Subcutaneous adipose tissue (tissue), 4 donors: ENCODE measurements around the gene GMDS. TPM values are rescaled to one million over a fixed set of nuclear protein-coding genes. Genes with fewer than 3 reads are reported as not detected.

Experiments used
- total RNA-seq, 4 donors: library from RNA; depleted of rRNA; stranded (reverse); fragments of >200 nt; gene quantifications; one replicate each; pipeline ENCODE4 v1.1.0, GENCODE V29; 2016
- TF ChIP-seq, protein P1 (sequence below): fragments of 450-650 bp; IDR thresholded peaks from one replicate; pipeline ENCODE4 v1.5.1; 2016; ENCODE audit warnings: low read depth, mild to moderate bottlenecking, control low read depth, antibody characterized with exemption, moderate library complexity

Gene GMDS
- total RNA-seq, 4 donors from 2014 or later = 10.1 to 17.3 (median 13.9) TPM

DNA sequence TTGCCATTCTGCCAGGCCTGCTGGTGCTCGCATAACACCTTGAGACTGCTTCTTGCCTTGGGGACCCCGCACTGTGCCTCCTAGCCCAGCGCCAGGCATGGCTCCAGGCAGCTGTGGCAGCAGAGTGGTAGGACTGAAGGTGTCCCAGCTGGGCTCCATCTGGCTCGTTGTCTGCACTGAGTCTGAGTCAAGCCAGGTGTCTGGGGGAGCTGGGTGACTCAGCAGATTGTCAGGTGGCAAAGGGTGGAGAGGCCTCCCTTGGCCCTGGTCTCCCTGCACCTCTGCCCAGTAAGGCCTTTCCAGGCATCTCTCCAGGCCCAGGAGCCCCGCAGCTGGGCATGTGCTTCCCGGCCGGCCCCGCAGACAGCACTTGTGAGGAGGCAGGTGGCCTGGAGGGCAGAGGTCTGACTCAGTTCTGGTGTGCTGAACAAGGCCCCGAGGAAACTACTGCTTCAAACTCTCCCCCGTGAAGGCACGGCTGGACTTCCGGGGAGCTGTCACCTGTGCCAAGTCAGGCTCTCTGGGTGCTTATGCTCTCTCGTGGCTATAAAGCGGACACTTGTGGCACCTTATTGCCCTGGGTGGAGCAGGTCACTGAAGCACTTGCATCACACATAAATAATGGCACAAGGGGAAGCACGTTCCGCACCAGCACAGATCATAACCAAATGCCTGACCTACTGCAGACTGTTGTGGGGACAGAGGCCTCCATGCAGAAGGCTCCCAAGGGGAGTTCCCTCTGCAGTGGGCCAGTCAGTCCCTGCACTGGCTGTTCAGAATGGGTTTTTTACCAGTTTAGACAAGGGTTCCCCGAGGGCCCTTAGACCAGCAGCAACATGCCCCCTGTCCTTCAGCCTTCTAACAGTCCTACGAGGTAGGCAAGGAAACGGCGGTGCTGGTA, 608.2 kb downstream of the GMDS start:
- TF ChIP-seq, protein P1, sequence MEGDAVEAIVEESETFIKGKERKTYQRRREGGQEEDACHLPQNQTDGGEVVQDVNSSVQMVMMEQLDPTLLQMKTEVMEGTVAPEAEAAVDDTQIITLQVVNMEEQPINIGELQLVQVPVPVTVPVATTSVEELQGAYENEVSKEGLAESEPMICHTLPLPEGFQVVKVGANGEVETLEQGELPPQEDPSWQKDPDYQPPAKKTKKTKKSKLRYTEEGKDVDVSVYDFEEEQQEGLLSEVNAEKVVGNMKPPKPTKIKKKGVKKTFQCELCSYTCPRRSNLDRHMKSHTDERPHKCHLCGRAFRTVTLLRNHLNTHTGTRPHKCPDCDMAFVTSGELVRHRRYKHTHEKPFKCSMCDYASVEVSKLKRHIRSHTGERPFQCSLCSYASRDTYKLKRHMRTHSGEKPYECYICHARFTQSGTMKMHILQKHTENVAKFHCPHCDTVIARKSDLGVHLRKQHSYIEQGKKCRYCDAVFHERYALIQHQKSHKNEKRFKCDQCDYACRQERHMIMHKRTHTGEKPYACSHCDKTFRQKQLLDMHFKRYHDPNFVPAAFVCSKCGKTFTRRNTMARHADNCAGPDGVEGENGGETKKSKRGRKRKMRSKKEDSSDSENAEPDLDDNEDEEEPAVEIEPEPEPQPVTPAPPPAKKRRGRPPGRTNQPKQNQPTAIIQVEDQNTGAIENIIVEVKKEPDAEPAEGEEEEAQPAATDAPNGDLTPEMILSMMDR = no peak

DNA sequence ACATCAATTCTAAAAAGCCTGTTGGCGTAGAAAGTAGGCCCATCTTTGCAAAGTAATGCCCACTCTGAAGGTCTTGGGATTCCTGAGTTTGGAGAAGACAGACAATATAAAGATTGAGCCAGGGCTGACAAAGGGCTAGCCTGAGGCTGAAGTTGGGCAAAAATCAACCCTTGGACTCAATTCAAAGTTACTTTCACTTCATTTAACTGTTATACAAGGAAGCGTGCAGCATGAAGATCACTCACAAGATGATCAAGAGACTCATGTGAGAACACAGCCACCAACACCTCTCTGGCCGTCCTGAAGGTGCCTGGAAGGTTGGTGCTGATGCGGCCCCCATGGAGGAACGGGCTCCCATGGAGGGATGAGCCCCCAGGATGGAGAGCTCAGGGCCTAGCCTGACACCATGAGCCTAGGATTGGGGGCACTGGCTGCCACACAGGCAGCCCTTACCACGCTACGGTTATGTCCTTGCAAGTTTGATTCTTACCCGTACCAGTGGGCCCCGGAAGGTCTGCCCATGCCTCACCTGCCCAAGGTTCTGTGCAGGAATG, 609.1 kb downstream of the GMDS start:
- TF ChIP-seq, protein P1 = no peak

DNA sequence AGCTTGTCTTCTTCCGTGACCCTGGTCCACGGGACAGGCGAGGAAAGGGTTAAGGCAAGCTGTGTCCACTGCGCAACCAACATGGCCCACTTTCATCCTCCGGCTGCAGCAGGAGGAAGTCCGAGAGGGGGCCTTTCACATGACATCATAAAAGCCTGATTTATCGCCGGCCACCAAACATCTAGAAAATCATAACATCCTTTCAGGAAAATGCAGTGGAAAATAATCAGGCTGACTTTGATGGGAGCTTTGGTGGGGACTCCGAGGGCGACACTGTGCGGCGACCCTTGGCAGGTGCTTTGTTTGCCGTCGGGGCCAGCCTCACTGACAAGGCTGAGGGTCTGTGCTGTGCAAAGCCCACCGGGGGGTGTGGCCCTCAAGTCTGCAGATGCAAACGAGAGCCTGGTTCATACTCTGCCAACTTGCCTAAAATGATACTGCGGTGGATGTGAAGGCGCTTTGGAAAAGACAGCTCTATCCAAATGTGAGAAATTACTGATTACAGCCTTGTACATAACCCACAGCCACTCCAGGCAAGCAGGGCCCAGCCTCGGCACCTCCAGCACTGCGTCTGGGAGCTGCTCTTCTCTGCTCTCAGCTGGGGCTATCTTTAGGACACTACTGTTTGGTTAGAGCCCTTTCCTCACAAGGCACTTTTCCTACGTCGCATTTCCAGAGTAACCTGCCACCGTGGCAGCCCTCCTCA, 609.9 kb downstream of the GMDS start:
- TF ChIP-seq, protein P1 = no peak

DNA sequence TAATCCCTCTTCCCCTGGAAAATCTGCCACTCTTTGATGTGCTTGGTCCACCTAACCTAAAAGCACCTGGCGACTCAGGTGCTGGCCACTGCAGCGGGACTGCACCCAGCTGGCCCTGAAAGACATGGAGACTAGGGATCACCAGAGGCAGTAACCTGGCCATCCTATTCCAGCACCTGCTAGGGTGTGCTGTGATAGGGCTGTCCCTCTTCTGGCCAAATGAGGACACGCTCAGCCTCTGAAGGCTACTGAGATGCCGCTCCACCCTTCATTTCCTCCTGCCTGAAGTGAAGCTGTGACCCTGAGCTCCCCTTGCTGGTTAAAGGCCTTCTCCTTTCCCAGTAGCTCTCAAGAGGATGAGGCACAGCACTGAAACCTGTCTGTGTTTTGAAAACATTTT, 611.3 kb downstream of the GMDS start:
- TF ChIP-seq, protein P1 = no peak

DNA sequence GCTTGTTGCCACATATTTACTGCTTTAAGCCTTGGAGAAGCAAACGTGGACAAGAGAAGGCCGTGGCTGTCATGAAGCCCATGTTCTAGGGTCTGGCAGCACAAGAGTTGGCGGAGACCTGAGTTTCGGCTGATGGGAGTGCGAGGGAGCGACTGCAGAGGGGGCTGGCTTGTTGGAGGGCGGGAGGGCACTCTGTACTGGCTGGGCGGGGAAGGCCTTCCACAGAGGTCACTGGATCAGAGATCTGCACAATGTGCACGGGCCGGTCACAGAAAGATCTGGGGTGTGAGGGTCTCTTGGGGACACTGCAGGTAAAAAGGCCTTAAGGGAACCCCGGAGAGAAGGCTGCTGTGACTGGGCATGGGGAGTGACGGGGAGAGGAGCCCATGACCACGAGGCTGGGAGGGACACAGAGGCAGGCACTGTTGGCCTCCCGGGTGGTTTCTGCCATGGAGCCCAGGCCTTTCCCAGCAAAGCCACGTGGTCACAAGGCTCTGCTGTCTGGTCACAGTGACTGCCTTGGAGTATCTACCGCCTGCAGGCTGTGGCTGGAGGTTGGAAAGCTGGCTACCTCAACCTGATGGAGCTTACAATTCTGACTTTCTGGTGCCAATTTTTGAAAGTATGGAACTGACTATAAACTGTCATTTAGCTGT, 611.9 kb downstream of the GMDS start:
- TF ChIP-seq, protein P1 = no peak

DNA sequence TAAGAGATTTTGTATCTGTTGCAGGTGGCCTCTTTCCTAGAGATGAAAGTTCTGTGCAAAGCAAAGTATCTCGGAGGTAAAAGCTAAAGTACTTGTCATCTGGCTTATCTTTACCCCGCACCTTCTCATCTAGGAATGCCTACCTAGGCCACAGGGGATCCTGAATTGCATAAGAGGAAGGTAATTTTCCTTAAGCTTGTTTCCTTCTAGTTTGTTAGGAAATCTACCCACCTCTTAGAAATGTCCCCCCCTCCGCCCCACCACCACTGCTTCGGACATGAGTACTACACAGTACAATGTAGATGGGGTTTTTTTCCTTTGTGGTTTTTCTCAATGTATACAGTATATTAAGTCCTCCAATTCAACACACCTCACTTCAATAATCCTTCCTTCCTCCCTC, 614.2 kb downstream of the GMDS start:
- TF ChIP-seq, protein P1 = no peak
